Neural progenitor cell (in vitro differentiated cells): ENCODE measurements around the gene RAB11B.

Experiments
- CTCF ChIP-seq: fragments of 200-600 bp; sonication (generic); IDR thresholded peaks from 2 replicates; pipeline ENCODE4 v1.5.1; 2017; ENCODE audit warnings: antibody characterized with exemption, mild to moderate bottlenecking
- EZH2 ChIP-seq: fragments of 200-600 bp; sonication (generic); IDR thresholded peaks from 2 replicates; pipeline ENCODE4 v1.6.1; 2017; ENCODE audit warnings: antibody characterized with exemption, mild to moderate bottlenecking, moderate library complexity
- EZH2phosphoT487 ChIP-seq: fragments of 200-600 bp; sonication (generic); IDR thresholded peaks from 2 replicates; pipeline ENCODE4 v1.6.1; 2017; ENCODE audit warnings: antibody characterized with exemption

GRCh38 chr19:8395621-8396082 lies 5.5 kb downstream of the RAB11B start:
- TF ChIP-seq CTCF (no peak), EZH2 (no peak), EZH2phosphoT487 (no peak)
